Mucosa of descending colon (tissue), 3 donors: ENCODE results near the gene SLC39A13. TPM values are rescaled to one million over a fixed set of nuclear protein-coding genes. Genes with fewer than 3 reads are reported as not detected.
A peak's percentile ranks its signal among the peaks of the same experiment; 100 is the strongest.

Source experiments
- ATAC-seq: fragments of 200-7000 bp; cut with Tn5 transposase; one replicate; pipeline ENCODE4 v1.9.1; 2020; ENCODE audit warnings: mild to moderate bottlenecking, moderate library complexity
- DNase-seq, 3 donors: peaks; one replicate each; pipeline ENCODE4 v3.0.0-alpha.2; 2020
- H3K36me3 ChIP-seq: fragments of 200-600 bp; one replicate; pipeline ENCODE4 v1.8.0; 2021; ENCODE audit warnings: low read depth, mild to moderate bottlenecking
- H3K4me1 ChIP-seq: fragments of 200-600 bp; one replicate; pipeline ENCODE4 v1.8.0; 2021; ENCODE audit warnings: low read depth, mild to moderate bottlenecking
- H3K4me3 ChIP-seq: fragments of 200-600 bp; one replicate; pipeline ENCODE4 v1.8.0; 2021; ENCODE audit warnings: mild to moderate bottlenecking
- H3K9me3 ChIP-seq: fragments of 200-600 bp; one replicate; pipeline ENCODE4 v1.8.0; 2021; ENCODE audit warnings: mild to moderate bottlenecking
- intact Hi-C, 2 donors: fragments of 100-400 bp; cut with DNase I in 1 of 2; cut with micrococcal nuclease in 1 of 2; formaldehyde crosslinking; loops; one replicate each; pipeline versions ENCODE4 v1.11.0 to v1.11.1; 2022; cut with DNase I, micrococcal nuclease
- total RNA-seq, 3 donors: library from RNA; stranded (reverse); fragmentation: NEBNext Ultra II Directional in 2 of 3; extraction: Animal tissue kit (Norgen Biotek cat#: 25700) in 2 of 3; gene quantifications; one replicate each; pipeline versions ENCODE4 v1.2.1 to v1.2.4, GENCODE V29; 2021 to 2023
- TF ChIP-seq, protein P1 (sequence below): fragments of 200-600 bp; IDR thresholded peaks from one replicate; pipeline ENCODE4 v1.8.0; 2022; ENCODE audit warnings: antibody characterized with exemption, mild to moderate bottlenecking
- donor health status: DM: no; HTN: no; CAD: no; lungs with moderate emphysema.
- donor health status: DM: no; HTN: no; CAD: no.
- donor health status: DM: no; HTN: yes; CAD: no.

The SLC39A13 gene
- total RNA-seq, 3 donors from 2014 or later = 14.4 to 30.9 (median 21.4) TPM

DNA sequence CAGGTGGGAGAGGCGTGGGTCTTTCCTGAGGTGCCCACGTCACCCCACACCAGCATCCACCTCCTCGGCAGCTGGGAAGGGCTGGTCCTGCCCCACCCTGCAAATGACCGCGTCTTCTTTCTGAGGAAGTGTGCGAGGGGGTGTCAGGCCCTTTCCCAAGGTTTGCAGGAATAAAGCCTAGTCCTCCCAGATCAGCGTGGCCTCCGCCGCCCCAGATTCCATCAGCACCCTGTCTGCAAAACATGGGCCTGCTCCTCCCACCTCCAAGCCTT, 14.4 kb upstream of the SLC39A13 start:
- TF ChIP-seq, protein P1, sequence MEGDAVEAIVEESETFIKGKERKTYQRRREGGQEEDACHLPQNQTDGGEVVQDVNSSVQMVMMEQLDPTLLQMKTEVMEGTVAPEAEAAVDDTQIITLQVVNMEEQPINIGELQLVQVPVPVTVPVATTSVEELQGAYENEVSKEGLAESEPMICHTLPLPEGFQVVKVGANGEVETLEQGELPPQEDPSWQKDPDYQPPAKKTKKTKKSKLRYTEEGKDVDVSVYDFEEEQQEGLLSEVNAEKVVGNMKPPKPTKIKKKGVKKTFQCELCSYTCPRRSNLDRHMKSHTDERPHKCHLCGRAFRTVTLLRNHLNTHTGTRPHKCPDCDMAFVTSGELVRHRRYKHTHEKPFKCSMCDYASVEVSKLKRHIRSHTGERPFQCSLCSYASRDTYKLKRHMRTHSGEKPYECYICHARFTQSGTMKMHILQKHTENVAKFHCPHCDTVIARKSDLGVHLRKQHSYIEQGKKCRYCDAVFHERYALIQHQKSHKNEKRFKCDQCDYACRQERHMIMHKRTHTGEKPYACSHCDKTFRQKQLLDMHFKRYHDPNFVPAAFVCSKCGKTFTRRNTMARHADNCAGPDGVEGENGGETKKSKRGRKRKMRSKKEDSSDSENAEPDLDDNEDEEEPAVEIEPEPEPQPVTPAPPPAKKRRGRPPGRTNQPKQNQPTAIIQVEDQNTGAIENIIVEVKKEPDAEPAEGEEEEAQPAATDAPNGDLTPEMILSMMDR = no peak
- Histone ChIP-seq H3K4me1 (peaks cover 3% of the 10 kb centered on the region), H3K4me3 (no peak overlapping the region), H3K36me3 (no peaks in the 10 kb centered on the region), H3K9me3 (no peaks in the 10 kb centered on the region)
- DNase-seq = peak in 1 of 3 donors; percentile 61
- intact Hi-C loops = no loop called here
- peak; percentile 2 for ATAC-seq

DNA sequence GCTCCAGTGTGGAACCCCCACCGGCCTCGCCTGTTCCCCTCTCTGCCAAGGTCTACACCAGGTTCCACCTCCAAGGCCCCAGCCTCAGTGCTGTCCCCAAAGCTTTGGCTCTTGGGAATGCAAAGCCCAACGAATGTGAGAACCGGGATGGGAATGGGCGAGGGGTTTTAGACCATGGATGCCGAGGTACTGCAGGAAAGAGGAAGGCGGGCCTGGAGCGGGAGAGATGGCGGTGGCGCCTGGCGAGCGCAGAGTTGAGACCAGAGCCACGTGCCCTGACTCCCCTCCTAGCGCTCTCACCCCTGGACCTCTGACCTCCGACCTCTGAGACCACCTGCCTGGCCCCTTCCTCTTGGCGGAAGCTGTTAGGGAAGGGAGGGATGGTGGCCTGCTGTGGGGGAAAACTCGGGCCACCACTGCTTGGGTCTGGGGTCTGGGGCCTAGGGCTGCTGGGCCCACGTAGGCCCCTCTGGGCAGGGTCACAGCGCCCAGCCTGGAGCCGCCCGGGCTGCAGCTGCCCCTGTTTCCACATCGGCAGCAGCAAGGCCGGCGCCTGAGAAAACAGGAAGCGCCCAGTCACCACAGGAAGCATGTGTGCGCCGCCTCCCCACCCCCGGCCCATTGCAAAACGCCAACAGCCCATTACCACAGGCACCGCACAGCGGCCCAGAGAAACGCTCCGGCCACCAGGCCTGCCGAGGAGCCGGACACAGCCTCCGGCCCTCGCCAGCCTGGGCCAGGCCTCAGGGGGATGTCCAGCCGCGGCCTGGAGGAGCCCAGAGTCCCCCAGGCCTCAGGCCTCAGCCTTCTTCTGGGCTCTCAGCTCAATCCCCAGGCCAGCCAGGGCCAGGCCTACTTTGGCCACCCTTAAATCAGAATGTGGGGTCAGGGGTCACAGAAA, 13.8 kb upstream of the SLC39A13 start:
- peaks cover 3% of the 10 kb centered on the region for H3K4me1 ChIP-seq
- no peaks in the 10 kb centered on the region for H3K36me3 ChIP-seq
- H3K9me3 ChIP-seq = no peaks in the 10 kb centered on the region
- H3K4me3 ChIP-seq = no peak overlapping the region
- intact Hi-C loops = no loop called here
- DNase-seq (peak; percentile 46 to 86 (median 65)), ATAC-seq (peak; percentile 63)
- TF ChIP-seq, protein P1 = no peak

DNA sequence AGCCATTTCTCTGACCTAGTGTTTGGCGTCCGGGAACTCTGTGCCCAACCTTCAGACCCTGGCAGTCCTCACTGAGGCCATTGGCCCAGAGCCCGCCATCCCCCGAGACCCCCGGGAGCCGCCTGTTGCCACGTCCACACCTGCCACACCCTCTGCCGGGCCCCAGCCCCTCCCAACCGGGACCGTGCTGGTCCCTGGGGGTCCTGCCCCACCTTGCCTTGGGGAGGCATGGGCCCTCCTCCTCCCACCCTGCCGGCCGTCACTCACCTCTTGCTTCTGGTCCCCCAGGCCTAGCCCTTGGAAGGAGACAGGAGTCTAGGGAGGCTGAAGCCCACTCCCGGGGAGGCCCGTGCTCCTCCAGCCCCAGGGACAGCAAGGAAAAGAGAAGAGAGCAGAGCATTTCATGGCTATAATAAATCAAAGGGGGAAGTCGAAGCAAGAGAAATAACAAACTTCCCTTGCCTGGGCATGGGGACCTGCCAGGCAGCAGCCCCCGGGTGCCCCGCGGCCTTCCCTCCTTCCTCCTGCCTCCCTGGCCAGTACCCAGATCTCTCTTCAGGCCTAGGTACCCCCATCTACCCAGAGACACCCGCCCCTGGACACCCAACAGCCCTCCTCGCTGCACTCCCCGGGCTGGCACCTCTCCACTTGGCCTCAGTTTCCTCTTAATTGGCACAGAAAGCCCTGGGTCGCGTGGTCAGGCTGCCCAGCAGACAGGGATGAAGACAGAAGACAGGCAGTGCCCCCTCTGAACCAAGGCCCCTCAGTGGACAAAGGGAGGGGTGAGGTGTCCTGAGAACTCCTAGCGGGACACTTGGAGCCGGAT, 13.0 kb upstream of the SLC39A13 start:
- H3K9me3 ChIP-seq = no peaks in the 10 kb centered on the region
- ATAC-seq (no peak), DNase-seq (peak in 1 of 3 donors; percentile 64)
- H3K4me1 ChIP-seq = peaks cover 3% of the 10 kb centered on the region
- no peak overlapping the region for H3K4me3 ChIP-seq
- no peaks in the 10 kb centered on the region for H3K36me3 ChIP-seq
- intact Hi-C loops = no loop called here
- TF ChIP-seq, protein P1 = no peak

DNA sequence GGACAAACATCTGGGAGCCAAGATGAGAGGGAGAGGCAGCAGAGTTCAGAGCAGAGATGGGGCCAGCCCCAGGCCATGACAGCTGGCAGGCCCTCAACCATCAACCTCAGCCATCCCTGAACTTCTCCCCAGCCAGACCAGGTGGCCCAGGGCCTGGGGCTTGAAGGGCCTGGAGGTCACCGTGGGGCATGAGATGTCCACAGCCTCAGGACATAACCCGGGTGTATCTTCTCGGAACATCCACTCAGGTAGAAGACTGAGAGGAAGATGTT, 12.4 kb upstream of the SLC39A13 start:
- no peak overlapping the region for H3K4me3 ChIP-seq
- peaks cover 3% of the 10 kb centered on the region for H3K4me1 ChIP-seq
- ATAC-seq (no peak), DNase-seq (peak in 2 of 3 donors; percentile 14 to 48)
- TF ChIP-seq, protein P1 = no peak
- no peaks in the 10 kb centered on the region for H3K9me3 ChIP-seq
- H3K36me3 ChIP-seq = no peaks in the 10 kb centered on the region
- intact Hi-C loops = no loop called here

DNA sequence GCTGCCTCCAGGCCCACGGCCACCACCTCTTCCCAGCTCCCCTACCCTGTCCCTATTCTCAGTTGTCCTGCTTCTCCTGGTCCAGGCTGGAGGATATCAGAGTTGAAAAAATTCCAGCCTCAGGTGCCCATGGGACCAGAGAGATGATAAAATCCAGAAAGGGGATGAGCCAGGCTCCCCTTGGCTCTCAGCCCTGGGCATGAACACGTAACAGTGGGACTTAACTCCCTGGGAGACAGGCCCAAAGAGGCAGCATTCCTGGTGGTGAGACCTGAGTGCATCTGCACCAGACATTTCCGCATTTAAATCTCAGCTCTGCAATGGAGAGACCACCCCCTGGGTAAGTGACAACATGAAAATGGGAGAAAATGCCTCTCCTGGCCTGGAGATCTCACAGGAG, 10.4 kb upstream of the SLC39A13 start:
- ATAC-seq (no peak), DNase-seq (peak in 2 of 3 donors; percentile 12 to 19)
- Histone ChIP-seq H3K4me3 (no peak overlapping the region), H3K9me3 (no peaks in the 10 kb centered on the region), H3K36me3 (no peaks in the 10 kb centered on the region), H3K4me1 (peaks cover 3% of the 10 kb centered on the region)
- TF ChIP-seq, protein P1 = no peak
- intact Hi-C loops = no loop called here
